Limb (tissue), 2 donors: ENCODE results near the gene DLK1.

ENCODE experiments used
- DNase-seq, 2 donors: peaks; one replicate each; pipeline ENCODE4 v3.0.0-alpha.2; 2016; ENCODE audit errors: extremely low spot score in 2 of 2

DLK1 gene

GRCh38 chr14:100776681-100777365, 50.1 kb downstream of the DLK1 start:
- DNase-seq, result peak in 1 of 2 donors; percentile 26

GRCh38 chr14:100777366-100777817, 50.7 kb downstream of the DLK1 start:
- no peak for DNase-seq

GRCh38 chr14:100777818-100778525, 51.3 kb downstream of the DLK1 start:
- peak; percentile 55 to 62 for DNase-seq

GRCh38 chr14:100778526-100778882, 51.8 kb downstream of the DLK1 start:
- no peak for DNase-seq

- peak in 1 of 2 donors; percentile 28 for DNase-seq
These were observed 52.4 kb downstream of the DLK1 start for GRCh38 chr14:100778951-100779690.

GRCh38 chr14:100779691-100780080, 53.0 kb downstream of the DLK1 start:
- peak in 1 of 2 donors; percentile 19 for DNase-seq

GRCh38 chr14:100780246-100780645, 53.6 kb downstream of the DLK1 start:
- DNase-seq, result peak in 1 of 2 donors; percentile 16

GRCh38 chr14:100780646-100781355, 54.1 kb downstream of the DLK1 start:
- DNase-seq, result peak in 1 of 2 donors; percentile 35

- DNase-seq, result peak in 1 of 2 donors; percentile 2
These were observed 55.3 kb downstream of the DLK1 start for GRCh38 chr14:100781952-100782351.

- peak in 1 of 2 donors; percentile 28 for DNase-seq
These were observed 56.0 kb downstream of the DLK1 start for GRCh38 chr14:100782516-100783320.

- DNase-seq, result peak in 1 of 2 donors; percentile 30
These were observed 57.1 kb downstream of the DLK1 start for GRCh38 chr14:100783630-100784370.

- DNase-seq, result no peak
These were observed 58.0 kb downstream of the DLK1 start for GRCh38 chr14:100784523-100785337.

GRCh38 chr14:100785338-100785615, 58.6 kb downstream of the DLK1 start:
- DNase-seq, result no peak

GRCh38 chr14:100785626-100786025, 58.9 kb downstream of the DLK1 start:
- no peak for DNase-seq

GRCh38 chr14:100786131-100786530, 59.4 kb downstream of the DLK1 start:
- peak in 1 of 2 donors; percentile 34 for DNase-seq

GRCh38 chr14:100786576-100787219, 60.0 kb downstream of the DLK1 start:
- peak in 1 of 2 donors; percentile 35 for DNase-seq

- DNase-seq, result no peak
These were observed 61.0 kb downstream of the DLK1 start for GRCh38 chr14:100787659-100788058.
